Suppressor macrophage (primary cell): ENCODE data around the gene RASL10A.
"Not testable (repeated sequence)": the region's sequence is repeated elsewhere in the genome, so short reads cannot be mapped to it uniquely, and the experiment has no call there.

ENCODE experiments used
- DNase-seq, 4 experiments: peaks; one replicate each; pipeline ENCODE4 v3.0.0-alpha.2; 2020 to 2022
- total RNA-seq, 17 experiments: gene quantifications; one replicate each; lab custom pipeline; 2026; ENCODE audit warnings: mixed read lengths in 6 of 17, inconsistent platforms in 3 of 17; lab: John Stamatoyannopoulos, UW

RASL10A gene
- total RNA-seq: 0.12 to 1.9 (median 0.48) reads per million in 17 experiments

GRCh38 chr22:29315286-29316140 lies at the start of gene RASL10A:
Gene RASL10A, minus strand, starts transcription at chr22:29315697. Its CDS starts 451 bp downstream, at chr22:29315246.
- DNase-seq: peak in 2 of 4 experiments; percentile 22 to 44

- DNase-seq: peak in 1 of 4 experiments; percentile 41
Observed at GRCh38 chr22:29359469-29359868, 44.0 kb upstream of the RASL10A start.

- DNase-seq: not testable (repeated sequence)
Observed at GRCh38 chr22:29357193-29357890, 41.8 kb upstream of the RASL10A start.

- DNase-seq: no peak
Observed at GRCh38 chr22:29353860-29354259, 38.4 kb upstream of the RASL10A start.

- no peak for DNase-seq
Observed at GRCh38 chr22:29353286-29353685, 37.8 kb upstream of the RASL10A start.

- DNase-seq: no peak
Observed at GRCh38 chr22:29352778-29353177, 37.3 kb upstream of the RASL10A start.

- DNase-seq: no peak
Observed at GRCh38 chr22:29351891-29352290, 36.4 kb upstream of the RASL10A start.

GRCh38 chr22:29351042-29351441 lies 35.5 kb upstream of the RASL10A start:
- DNase-seq: no peak

GRCh38 chr22:29348956-29349355 lies 33.5 kb upstream of the RASL10A start:
- no peak for DNase-seq

GRCh38 chr22:29348041-29348440 lies 32.5 kb upstream of the RASL10A start:
- DNase-seq: no peak

GRCh38 chr22:29346659-29347058 lies 31.2 kb upstream of the RASL10A start:
- DNase-seq: no peak

GRCh38 chr22:29345932-29346331 lies 30.4 kb upstream of the RASL10A start:
- no peak for DNase-seq

GRCh38 chr22:29344889-29345288 lies 29.4 kb upstream of the RASL10A start:
- not testable (repeated sequence) for DNase-seq

GRCh38 chr22:29344137-29344536 lies 28.6 kb upstream of the RASL10A start:
- DNase-seq: no peak

GRCh38 chr22:29343313-29343805 lies 27.9 kb upstream of the RASL10A start:
- DNase-seq: no peak

GRCh38 chr22:29342577-29343312 lies 27.2 kb upstream of the RASL10A start:
- no peak for DNase-seq

- no peak for DNase-seq
Observed at GRCh38 chr22:29342177-29342576, 26.7 kb upstream of the RASL10A start.

- DNase-seq: no peak
Observed at GRCh38 chr22:29341849-29342127, 26.3 kb upstream of the RASL10A start.

- DNase-seq: no peak
Observed at GRCh38 chr22:29341056-29341848, 25.8 kb upstream of the RASL10A start.

GRCh38 chr22:29340566-29340965 lies 25.1 kb upstream of the RASL10A start:
- no peak for DNase-seq

- no peak for DNase-seq
Observed at GRCh38 chr22:29339381-29340235, 24.1 kb upstream of the RASL10A start.
